H1 (cell line): ENCODE data around the gene ENOX2.

Source experiments
- HDAC2 ChIP-seq, 2 experiments: fragments of 300-600 bp in 1 of 2; sonication (generic) in 1 of 2; IDR thresholded peaks; 2 replicates each; pipeline ENCODE4 v1.6.1; 2011 to 2012; ENCODE audit warnings: low read depth in 2 of 2, low read length in 2 of 2, mild to moderate bottlenecking in 2 of 2, moderate library complexity in 2 of 2, borderline replicate concordance in 1 of 2, inconsistent platforms in 1 of 2
- MAFK ChIP-seq: IDR thresholded peaks from 2 replicates; pipeline ENCODE4 v1.6.1; 2012; ENCODE audit warnings: low read depth, mild to moderate bottlenecking, improper control_type of control experiment, low read length
- POLR2A ChIP-seq, 2 experiments: IDR thresholded peaks; 1 replicate in 1 of 2; 2 replicates in 1 of 2; pipeline ENCODE4 v1.6.1; 2011; ENCODE audit warnings: low read depth in 2 of 2, low read length in 2 of 2, mild to moderate bottlenecking in 2 of 2; ENCODE audit errors: control extremely low read depth in 1 of 2
- POLR2AphosphoS5 ChIP-seq: IDR thresholded peaks from 2 replicates; pipeline ENCODE4 v1.6.1; 2011; ENCODE audit warnings: low read depth, low read length
- TF ChIP-seq, protein P1 (sequence below), 3 experiments: IDR thresholded peaks; 1 replicate in 2 of 3; 2 replicates in 1 of 3; pipeline versions ENCODE4 v1.5.1 to v1.6.1; 2011; ENCODE audit warnings: low read length in 3 of 3, mild to moderate bottlenecking in 3 of 3, inconsistent platforms in 2 of 3, low read depth in 1 of 3, moderate library complexity in 1 of 3; ENCODE audit not compliant: insufficient read depth in 1 of 3; ENCODE audit errors: control extremely low read depth in 1 of 3

DNA sequence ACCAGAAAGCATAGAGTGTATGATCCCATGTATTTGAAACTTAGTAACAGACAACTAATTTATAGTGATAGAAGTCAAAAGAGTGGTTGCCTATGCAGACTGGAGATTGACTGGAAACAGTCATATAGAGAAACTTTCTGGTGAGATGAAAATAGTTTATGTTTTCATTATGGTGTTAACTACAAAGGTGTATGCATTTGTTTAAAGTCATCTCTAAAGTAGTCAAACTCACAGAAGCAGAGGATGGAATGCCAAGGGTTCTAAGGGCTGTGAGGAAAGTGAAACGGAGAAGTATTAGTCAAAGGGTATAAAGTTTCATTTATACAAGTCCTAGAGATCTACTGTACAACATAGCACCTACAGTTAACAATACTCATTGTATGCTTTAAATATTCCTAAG lies 45.8 kb downstream of the ENOX2 start:
- no peak for TF ChIP-seq POLR2A (IDR thresholded peaks at IDR 0.05; ENCODE audit: control extremely low read depth in 1 of 2, low read depth in 2 of 2, low read length in 2 of 2)
- TF ChIP-seq POLR2AphosphoS5 = no peak
- no peak for TF ChIP-seq MAFK
- no peak for TF ChIP-seq HDAC2 (IDR thresholded peaks at IDR 0.05; ENCODE audit: borderline replicate concordance in 1 of 2, low read depth in 2 of 2, low read length in 2 of 2)
- TF ChIP-seq, protein P1, sequence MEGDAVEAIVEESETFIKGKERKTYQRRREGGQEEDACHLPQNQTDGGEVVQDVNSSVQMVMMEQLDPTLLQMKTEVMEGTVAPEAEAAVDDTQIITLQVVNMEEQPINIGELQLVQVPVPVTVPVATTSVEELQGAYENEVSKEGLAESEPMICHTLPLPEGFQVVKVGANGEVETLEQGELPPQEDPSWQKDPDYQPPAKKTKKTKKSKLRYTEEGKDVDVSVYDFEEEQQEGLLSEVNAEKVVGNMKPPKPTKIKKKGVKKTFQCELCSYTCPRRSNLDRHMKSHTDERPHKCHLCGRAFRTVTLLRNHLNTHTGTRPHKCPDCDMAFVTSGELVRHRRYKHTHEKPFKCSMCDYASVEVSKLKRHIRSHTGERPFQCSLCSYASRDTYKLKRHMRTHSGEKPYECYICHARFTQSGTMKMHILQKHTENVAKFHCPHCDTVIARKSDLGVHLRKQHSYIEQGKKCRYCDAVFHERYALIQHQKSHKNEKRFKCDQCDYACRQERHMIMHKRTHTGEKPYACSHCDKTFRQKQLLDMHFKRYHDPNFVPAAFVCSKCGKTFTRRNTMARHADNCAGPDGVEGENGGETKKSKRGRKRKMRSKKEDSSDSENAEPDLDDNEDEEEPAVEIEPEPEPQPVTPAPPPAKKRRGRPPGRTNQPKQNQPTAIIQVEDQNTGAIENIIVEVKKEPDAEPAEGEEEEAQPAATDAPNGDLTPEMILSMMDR (IDR thresholded peaks at IDR 0.05; ENCODE audit: control extremely low read depth in 1 of 3, insufficient read depth in 1 of 3, low read depth in 1 of 3, low read length in 3 of 3) = no peak
